ENCODE results near the gene DIP2C. TPM values are rescaled to one million over a fixed set of nuclear protein-coding genes. Genes with fewer than 3 reads are reported as not detected.

DIP2C gene
- total RNA-seq, 1 donor from 2014 or later: 2.5 TPM

- intact Hi-C loops (cut with micrococcal nuclease): no loop called here
Observed at GRCh38 chr10:393787-394438, 295.6 kb downstream of the DIP2C start.

DNA sequence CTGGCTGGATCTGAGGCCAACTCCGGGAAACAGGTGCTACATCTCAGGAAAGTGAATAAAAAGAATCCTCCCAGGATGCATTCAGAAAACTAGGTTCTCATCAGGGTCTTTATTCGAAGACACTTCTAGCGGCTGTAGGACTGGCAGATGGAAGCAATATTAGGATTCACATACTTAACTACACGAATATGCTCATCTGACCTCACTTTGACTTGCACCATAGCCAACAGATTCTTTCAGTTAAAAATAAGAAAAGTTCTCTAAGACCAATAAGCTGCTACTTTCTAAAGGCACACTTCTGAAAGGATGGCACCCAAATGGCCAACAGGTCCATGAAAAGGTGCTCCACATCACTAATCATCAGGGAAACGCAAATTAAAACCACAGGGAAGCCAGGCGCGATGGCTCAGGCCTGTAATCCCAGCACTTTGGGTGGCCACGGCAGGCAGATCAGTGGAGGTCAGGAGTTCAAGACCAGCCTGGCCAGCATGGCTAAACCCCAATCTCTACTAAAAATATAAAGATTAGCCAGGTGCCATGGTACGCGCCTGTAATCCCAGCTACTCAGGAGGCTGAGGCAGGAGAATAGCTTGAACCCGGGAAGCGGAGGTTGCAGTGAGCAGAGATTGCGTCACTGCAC lies 296.2 kb downstream of the DIP2C start:
- intact Hi-C loops (cut with micrococcal nuclease): no loop called here

- intact Hi-C loops (cut with micrococcal nuclease): no loop called here
Observed at GRCh38 chr10:392705-393037, 296.8 kb downstream of the DIP2C start.

GRCh38 chr10:391847-392704 lies 297.4 kb downstream of the DIP2C start:
- intact Hi-C loops (cut with micrococcal nuclease): no loop called here

DNA sequence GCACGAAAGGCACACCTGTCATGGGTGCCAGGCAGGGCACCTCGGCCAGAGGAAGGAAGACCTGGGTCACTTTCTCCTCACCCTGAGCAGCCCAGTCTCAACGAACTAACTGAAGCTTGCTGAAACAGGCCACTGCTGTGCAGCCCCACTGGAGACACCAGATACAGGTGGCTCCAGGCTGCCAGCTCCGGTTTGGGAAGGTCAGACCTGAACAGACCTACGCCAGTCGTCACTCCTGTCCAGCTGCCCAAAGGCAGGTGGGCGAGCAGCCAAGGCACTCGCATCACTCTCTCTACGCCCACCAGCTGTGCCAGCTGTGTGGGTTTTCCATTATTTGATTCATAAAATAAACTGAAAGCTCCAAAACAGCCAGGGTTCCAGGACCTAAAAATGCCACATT lies 298.2 kb downstream of the DIP2C start:
- intact Hi-C loops (cut with micrococcal nuclease): no loop called here

DNA sequence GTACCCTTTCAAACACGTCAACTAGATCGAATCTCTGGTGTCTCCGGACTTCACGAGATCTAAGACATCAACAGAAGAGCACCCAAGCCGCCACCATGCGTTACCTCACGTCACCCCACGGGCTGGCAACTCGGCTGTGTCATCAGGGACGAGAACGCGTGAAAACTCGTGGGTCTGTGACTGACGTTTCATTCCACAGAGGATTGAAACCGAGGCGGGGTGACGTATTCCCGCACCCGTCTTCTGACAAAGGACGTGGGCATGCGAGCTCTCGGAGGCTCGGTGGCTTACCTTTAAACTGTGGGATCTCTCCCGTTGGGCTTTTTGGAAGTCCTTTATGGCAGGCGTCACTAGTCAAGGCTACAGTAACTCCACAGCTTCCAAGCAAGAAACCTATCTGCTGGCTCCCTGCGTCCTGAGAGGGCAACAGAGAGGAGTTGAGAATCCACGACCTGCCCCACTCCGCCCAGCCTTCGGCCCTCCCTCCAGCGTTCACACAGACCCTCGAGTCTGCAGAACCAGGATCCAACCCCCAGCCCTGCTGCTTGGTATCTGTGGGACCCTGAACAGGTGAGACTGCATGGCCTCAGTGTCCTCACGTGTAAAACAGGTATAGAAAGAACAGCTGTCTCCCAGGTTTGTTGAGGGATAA lies 298.9 kb downstream of the DIP2C start:
- intact Hi-C loops (cut with micrococcal nuclease): no loop called here

DNA sequence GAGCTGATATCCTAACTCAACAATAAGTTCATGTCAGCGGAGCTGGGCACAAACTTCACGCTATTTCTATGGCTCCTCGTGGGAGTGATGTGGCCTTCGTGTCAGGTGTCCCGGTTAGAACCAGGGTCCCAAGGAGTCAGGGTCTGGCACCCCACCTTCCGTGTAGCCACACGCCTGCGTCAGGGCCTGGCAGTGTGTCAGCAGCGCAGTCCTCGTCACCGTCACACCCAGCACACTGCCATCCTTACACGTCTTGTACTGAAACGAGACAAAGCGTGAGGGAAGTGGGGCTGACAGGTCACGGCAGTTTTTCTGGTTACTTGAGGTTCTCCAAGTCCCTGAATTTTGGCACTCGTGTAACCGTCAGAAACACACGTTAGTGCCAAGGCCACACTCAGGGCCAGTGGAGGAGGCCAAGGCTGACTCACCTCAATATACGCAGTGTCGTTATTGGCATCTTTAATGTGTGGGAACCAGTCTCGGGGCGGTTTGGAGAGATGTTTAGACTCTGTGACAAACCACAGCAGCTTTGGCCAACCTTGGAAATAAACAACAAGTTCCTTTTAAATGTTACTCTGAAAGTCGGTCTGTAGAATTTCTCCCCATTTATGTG lies 299.5 kb downstream of the DIP2C start:
- intact Hi-C loops (cut with micrococcal nuclease): no loop called here

- intact Hi-C loops (cut with micrococcal nuclease): no loop called here
Observed at GRCh38 chr10:389261-389790, 300.1 kb downstream of the DIP2C start.

- intact Hi-C loops (cut with micrococcal nuclease): no loop called here
Observed at GRCh38 chr10:388661-389045, 300.8 kb downstream of the DIP2C start.

- intact Hi-C loops (cut with micrococcal nuclease): no loop called here
Observed at GRCh38 chr10:387909-388660, 301.4 kb downstream of the DIP2C start.

- intact Hi-C loops (cut with micrococcal nuclease): no loop called here
Observed at GRCh38 chr10:387593-387891, 301.9 kb downstream of the DIP2C start.

DNA sequence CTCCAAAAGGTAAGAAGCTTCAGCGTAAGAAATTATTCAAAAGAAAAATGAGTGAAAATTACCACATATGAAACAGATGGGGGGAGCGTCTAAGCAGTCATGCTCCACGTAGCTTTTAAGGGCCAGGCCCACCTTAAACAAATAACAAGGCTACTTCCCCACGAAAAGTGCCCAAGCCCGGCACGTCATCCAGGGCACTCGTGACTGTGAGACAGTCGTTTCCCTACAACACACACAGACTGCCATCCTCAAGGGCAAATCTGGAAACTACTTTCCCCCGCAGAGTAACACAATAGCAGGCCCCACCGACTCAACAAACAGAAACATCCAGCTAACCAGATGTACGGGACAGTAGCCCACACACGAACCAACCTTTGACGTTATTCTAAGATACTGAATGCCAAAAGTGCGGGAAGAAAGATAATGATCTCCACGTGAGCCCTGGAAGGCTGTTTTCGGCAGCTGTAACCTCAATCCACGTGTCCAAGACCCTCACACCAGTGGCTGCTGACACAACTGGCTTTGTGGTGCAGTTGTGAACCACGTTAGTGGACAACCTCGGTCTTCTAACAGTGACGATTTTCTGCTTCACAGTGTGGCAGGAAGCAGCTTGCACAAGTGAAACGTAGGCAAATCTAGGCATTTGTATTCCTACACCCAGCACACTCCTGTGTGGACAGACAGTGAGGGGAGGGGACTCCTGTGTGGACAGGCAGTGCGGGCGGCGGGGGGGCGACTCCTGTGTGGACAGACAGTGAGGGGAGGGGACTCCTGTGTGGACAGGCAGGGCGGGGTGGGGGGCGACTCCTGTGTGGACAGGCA lies 302.5 kb downstream of the DIP2C start:
- intact Hi-C loops (cut with micrococcal nuclease): no loop called here

DNA sequence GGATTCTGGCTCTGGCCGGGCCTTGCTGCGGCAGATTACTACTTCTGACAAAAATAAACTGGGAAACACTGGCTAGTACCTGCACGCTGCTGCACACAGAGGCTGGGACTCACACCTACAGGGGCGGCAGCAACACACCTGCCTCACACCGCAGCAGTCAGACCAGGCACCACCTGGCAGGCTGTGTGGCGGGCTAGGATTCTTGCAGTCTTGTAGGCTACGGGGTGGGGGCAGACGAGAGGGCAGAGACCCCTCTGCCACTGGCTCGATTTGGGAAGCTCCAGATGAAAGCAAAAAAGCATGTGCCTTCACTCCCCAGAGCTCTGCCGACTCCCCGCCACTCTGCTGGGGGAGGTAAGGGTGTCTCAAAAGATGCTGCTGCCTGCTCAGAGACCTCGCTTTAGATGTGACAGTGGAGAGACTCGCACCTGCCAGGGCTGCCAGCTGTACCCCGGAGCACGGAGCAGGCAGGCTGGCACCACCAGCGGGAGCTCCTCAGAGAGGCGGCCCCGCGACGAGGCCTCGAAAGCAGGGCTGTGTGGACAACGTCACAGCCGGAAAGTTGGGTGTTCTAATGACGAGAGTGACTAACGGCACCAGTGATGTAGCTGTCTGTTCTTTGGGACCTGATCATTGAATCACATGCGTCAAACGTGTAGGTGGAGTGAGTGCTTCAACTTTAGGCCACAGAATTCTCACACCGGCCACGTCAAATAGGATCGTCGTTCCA lies 303.7 kb downstream of the DIP2C start:
- intact Hi-C loops (cut with micrococcal nuclease): no loop called here

GRCh38 chr10:384538-385305 lies 304.7 kb downstream of the DIP2C start:
- intact Hi-C loops (cut with micrococcal nuclease): no loop called here

DNA sequence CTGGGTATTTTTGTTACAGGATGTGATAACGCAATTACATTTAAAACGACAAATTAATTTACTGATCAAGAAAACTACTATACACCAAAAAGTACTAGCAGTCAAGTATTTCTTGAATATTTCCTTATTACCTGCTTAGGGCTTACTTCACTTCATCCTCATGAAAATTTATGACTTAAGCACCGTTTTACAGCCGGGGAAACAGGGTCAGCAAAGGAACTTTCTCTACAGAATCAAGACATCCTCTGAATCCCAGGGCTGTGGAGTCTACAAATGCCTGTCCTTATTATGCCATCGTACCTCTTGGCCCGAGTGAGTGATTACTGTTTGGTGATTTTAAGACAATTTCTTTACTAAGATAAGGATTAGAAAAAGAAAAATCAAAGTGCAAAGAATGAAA lies 305.9 kb downstream of the DIP2C start:
- intact Hi-C loops (cut with micrococcal nuclease): no loop called here

GRCh38 chr10:381805-382204 lies 307.7 kb downstream of the DIP2C start:
- intact Hi-C loops (cut with micrococcal nuclease): no loop called here

- intact Hi-C loops (cut with micrococcal nuclease): no loop called here
Observed at GRCh38 chr10:381346-381745, 308.1 kb downstream of the DIP2C start.

DNA sequence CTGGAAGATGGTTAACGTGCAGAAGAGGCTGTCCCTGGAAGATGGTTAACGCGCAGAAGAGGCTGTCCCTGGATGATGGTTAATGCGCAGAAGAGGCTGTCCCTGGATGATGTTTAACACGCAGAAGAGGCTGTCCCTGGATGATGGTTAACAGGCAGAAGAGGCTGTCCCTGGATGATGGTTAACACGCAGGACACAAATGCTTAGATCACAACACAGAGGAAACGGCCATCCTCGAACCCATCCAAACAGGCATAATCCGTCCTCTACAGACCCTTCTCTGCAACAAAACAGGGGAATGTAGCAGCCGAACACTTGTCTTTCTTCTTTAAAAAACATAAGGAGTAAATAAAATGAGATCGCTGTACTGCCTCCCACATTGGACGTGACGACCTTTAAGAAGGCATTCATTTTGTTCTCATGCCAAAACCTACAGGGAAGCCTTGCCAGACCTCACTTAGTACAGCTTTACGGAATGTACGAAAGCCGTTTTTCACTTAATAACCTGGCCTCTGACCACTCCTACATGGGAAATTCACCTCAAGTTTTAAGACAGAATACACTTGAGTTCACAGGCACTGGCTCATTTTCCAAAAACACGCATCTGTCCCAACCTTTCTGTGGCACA lies 309.0 kb downstream of the DIP2C start:
- intact Hi-C loops (cut with micrococcal nuclease): no loop called here
